Mesothelial cell of epicardium (in vitro differentiated cells): Measurements from ENCODE around the gene ESRRG. TPM values are rescaled to one million over a fixed set of nuclear protein-coding genes. Genes with fewer than 3 reads are reported as not detected.

Source experiments
- DNase-seq, 2 experiments: peaks; one replicate each; pipeline ENCODE4 v3.0.0; 2021; ENCODE audit warnings: low spot score in 2 of 2; ENCODE audit not compliant: unreplicated experiment in 2 of 2
- H3K27ac Mint-ChIP-seq: 2 replicates; pipeline ENCODE4 v1.8.0; 2021; ENCODE audit warnings: mixed read lengths
- H3K27me3 Mint-ChIP-seq: 2 replicates; pipeline ENCODE4 v1.8.0; 2021; ENCODE audit warnings: low read depth, mixed read lengths
- H3K36me3 Mint-ChIP-seq: 2 replicates; pipeline ENCODE4 v1.8.0; 2021; ENCODE audit warnings: mixed read lengths
- H3K4me1 Mint-ChIP-seq: 2 replicates; pipeline ENCODE4 v1.8.0; 2021; ENCODE audit warnings: mixed read lengths
- H3K4me3 Mint-ChIP-seq: 2 replicates; pipeline ENCODE4 v1.8.0; 2021; ENCODE audit warnings: mild to moderate bottlenecking, moderate library complexity, mixed read lengths
- H3K9me3 Mint-ChIP-seq: 2 replicates; pipeline ENCODE4 v1.8.0; 2021; ENCODE audit warnings: mixed read lengths
- CTCF ChIP-seq: fragments of 200-600 bp; sonication (generic); IDR thresholded peaks from one replicate; pipeline ENCODE4 v1.5.0; 2021; ENCODE audit warnings: antibody characterized with exemption; ENCODE audit not compliant: unreplicated experiment
- total RNA-seq: library from RNA; stranded (reverse); gene quantifications from 3 replicates; pipeline ENCODE4 v1.2.1, GENCODE V29; 2021

Gene ESRRG
- total RNA-seq, 1 donor from 2014 or later, result 11.0 TPM

DNA sequence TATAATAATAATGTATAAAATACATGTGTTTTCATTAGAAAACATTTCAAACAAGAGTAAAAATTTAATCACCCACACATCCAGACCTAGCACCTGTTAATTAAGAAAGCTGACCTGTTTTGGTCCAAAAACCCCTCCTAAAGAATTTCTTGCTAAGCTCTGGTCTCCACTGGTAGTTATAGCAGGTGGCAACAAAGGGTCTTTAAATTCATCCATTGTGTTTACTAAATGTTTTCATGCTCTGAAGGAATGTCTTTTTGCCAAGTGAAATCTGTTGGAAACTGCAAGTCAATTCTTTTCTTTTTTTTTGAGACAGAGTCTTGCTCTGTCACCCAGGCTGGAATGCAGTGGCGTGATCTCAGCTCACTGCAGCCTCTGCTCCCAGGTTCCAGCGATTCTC, 141.1 kb downstream of the ESRRG start:
- H3K4me3 Mint-ChIP-seq, result no peak overlapping the region
- peaks cover 10% of the 10 kb centered on the region for H3K36me3 Mint-ChIP-seq
- H3K9me3 Mint-ChIP-seq, result peaks cover 16% of the 10 kb centered on the region
- no peaks in the 10 kb centered on the region for H3K27me3 Mint-ChIP-seq
- no peak for DNase-seq
- peaks cover 27% of the 10 kb centered on the region for H3K4me1 Mint-ChIP-seq
- no peak for TF ChIP-seq CTCF
- H3K27ac Mint-ChIP-seq, result no peak overlapping the region

GRCh38 chr1:216580538-216581057, 142.6 kb downstream of the ESRRG start:
- TF ChIP-seq CTCF, result no peak

GRCh38 chr1:216576234-216576937, 146.8 kb downstream of the ESRRG start:
- H3K27ac Mint-ChIP-seq, result no peak overlapping the region
- no peaks in the 10 kb centered on the region for H3K36me3 Mint-ChIP-seq
- no peak for DNase-seq
- peaks cover 34% of the 10 kb centered on the region for H3K4me1 Mint-ChIP-seq
- H3K9me3 Mint-ChIP-seq, result no peaks in the 10 kb centered on the region
- no peak for TF ChIP-seq CTCF
- no peak overlapping the region for H3K4me3 Mint-ChIP-seq
- no peaks in the 10 kb centered on the region for H3K27me3 Mint-ChIP-seq

More at GRCh38 chr1:216580538-216581057, 142.6 kb downstream of the ESRRG start:
- no peak for DNase-seq
- H3K4me3 Mint-ChIP-seq, result no peak overlapping the region
- peaks cover 10% of the 10 kb centered on the region for H3K36me3 Mint-ChIP-seq
- H3K4me1 Mint-ChIP-seq, result peaks cover 42% of the 10 kb centered on the region
- no peaks in the 10 kb centered on the region for H3K27me3 Mint-ChIP-seq
- peaks cover 16% of the 10 kb centered on the region for H3K9me3 Mint-ChIP-seq
- H3K27ac Mint-ChIP-seq, result peak overlapping the region; percentile 66

DNA sequence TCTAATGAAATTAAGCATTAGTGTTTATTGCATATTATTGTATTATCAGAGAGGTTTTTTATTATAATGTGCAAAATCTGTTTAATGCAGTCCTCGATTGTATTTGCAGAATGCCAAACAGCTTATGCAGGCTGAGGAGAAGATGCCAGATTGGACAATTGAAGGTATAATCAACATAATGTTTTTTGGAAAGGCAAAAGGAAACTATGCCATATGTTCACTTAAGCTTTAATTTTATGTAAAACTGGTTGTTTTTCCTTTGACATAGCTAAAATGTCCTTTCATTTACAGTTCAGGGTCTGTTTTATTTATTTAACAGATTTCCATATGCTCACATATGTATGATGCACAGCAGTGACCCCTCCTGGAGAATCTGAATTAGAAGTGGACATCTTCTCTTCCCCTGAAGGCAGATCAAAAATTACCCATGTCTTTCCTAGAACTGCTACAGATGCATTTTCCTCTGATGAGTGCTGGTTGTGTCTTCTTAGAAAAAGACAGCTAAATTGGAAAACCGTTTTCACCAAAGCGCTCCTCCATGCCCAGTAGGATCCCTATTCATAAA, 156.5 kb downstream of the ESRRG start:
- Mint-ChIP-seq H3K4me3 (no peak overlapping the region), H3K27ac (no peak overlapping the region), H3K27me3 (no peaks in the 10 kb centered on the region), H3K36me3 (no peaks in the 10 kb centered on the region), H3K4me1 (peaks cover 26% of the 10 kb centered on the region), H3K9me3 (no peaks in the 10 kb centered on the region)
- TF ChIP-seq CTCF, result no peak
- no peak for DNase-seq

- Mint-ChIP-seq H3K36me3 (no peaks in the 10 kb centered on the region), H3K4me3 (no peak overlapping the region), H3K9me3 (no peaks in the 10 kb centered on the region)
Measured at GRCh38 chr1:216563087-216563486, 160.1 kb downstream of the ESRRG start.

More at GRCh38 chr1:216563087-216563486, 160.1 kb downstream of the ESRRG start:
- Mint-ChIP-seq H3K27me3 (no peaks in the 10 kb centered on the region), H3K27ac (no peak overlapping the region), H3K4me1 (peaks cover 35% of the 10 kb centered on the region)
- DNase-seq, result no peak
- no peak for TF ChIP-seq CTCF
